GM21528 (cell line): ENCODE results near the gene KIF3C.
"Not testable (repeated sequence)": the region's sequence is repeated elsewhere in the genome, so short reads cannot be mapped to it uniquely, and the experiment has no call there.

Experiments
- ATAC-seq: cut with Tn5 transposase; IDR thresholded peaks from one replicate; pipeline ENCODE4 v1.9.1; 2021; ENCODE audit warnings: mild to moderate bottlenecking, moderate library complexity; ENCODE audit not compliant: unreplicated experiment, low FRiP score

The KIF3C gene

DNA sequence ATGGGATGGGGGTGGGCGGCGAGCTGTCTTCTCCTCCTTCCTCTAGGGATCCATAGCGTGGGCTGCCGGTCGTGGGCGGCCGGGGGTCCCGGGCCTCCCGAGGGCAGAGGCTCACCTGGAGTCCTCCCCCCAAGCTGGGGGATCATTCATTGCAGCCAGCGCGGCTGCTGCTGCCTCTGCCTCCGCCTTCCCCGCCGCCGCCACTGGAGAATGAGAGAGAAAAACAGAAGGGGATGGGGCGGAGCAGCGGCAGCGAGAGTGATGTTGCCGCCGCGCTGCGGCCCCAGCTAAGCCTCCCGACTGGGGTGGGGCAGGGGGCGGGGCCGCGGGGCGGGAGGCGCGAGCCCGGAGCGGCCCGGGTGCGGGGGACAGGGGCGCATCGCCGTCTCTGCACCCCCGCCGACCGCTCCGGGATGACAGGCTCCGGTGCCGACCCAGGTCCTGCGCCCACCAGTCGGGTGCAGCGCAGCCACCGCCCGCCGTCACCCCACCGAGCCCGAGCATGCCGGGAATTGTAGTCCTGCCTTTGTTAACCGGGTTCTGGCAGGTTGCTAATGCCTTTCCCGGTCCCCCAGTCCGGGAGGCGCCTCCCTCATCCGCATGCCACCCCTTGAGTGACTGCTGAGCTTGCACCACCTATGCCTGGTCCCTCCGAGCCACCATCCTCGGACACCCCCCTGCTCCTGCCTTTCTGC lies at the start of gene KIF3C:
KIF3C (minus strand) TSS at position 225 of the 695 bp plus-strand sequence. CDS start 580 bp downstream, outside the sequence.
- ATAC-seq = peak; percentile 79

GRCh38 chr2:26028083-26028482 lies 45.8 kb upstream of the KIF3C start:
- ATAC-seq = not testable (repeated sequence)

GRCh38 chr2:26025509-26025908 lies 43.2 kb upstream of the KIF3C start:
- no peak for ATAC-seq

GRCh38 chr2:26024260-26024659 lies 42.0 kb upstream of the KIF3C start:
- ATAC-seq = no peak

GRCh38 chr2:26020231-26020640 lies 37.9 kb upstream of the KIF3C start:
- ATAC-seq = no peak

- ATAC-seq = no peak
Measured at GRCh38 chr2:26018184-26019055, 36.1 kb upstream of the KIF3C start.

- ATAC-seq = no peak
Measured at GRCh38 chr2:26017464-26018183, 35.3 kb upstream of the KIF3C start.

DNA sequence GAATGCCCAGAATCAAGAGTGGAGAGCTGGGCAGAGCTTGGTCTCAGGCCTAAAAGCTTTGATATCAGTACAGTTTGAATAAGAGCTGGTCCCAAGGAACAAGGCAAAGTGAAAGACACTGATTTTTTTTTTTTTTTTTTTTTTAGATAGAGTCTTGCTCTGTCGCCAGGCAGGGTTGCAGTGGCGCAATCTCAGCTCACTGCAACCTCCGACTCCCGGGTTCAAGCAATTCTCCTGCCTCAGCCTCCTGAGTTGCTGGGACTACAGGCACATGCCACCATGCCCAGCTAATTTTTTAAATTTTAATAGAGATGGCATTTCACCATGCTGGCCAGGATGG lies 34.4 kb upstream of the KIF3C start:
- ATAC-seq = not testable (repeated sequence)

GRCh38 chr2:26016012-26016705 lies 33.9 kb upstream of the KIF3C start:
- ATAC-seq = no peak

DNA sequence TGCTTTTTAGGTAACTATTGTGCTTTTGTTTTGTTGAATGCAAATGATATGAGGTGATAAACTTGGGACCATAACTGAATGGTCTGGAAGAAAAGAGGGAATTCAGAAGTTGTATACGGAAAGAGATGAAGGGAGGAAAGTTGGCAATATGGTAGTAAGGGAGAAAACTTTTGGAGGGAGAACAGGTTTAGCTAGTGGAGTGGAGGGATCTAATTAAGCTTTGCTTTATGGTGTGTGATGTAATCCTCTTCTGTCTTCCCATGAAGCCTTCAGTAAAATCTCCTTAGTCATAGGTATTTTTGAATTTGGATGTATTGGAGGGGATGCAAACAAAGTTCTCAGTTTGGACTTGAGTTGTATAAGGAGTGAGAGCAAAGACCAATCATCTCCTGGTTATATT lies 31.4 kb upstream of the KIF3C start:
- ATAC-seq = no peak

- no peak for ATAC-seq
Measured at GRCh38 chr2:26011990-26012856, 29.9 kb upstream of the KIF3C start.

DNA sequence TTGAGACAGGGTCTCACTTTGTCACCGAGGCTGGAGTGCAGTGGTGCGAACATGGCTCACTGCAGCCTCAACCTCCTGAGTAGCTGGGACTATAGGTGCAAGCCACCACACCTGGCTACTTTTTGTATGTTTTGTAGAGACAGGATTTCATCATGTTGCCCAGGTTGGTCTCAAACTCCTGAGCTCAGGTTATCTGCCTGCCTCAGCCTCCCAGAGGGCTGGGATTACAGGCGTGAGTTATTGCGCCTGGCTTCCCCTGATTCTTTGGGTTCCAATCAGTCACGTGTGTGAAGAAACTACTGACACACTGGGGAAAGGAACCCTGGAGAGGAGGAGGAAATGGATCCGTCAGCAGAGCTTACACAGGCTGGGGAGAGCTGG lies 29.3 kb upstream of the KIF3C start:
- no peak for ATAC-seq

GRCh38 chr2:26010943-26011342 lies 28.6 kb upstream of the KIF3C start:
- ATAC-seq = no peak

DNA sequence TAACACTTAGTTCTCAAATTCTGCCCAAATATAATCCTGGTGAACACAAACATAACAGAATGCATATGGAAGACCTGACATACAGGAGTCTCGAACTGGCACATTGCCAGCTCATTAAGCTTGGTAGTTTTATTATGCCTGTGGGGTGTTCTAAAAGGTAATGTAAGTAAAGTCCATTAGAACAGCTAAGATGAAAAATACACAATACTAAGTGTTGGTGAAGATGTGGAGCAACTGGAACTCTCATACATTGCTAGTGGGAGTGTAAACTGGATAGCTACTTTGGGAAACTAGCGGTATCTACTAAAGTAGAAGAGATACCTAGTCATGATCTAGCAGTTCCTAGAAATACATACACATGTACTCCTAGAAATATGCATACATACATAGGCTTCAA lies 27.3 kb upstream of the KIF3C start:
- no peak for ATAC-seq

- no peak for ATAC-seq
Measured at GRCh38 chr2:26008851-26009566, 26.7 kb upstream of the KIF3C start.

DNA sequence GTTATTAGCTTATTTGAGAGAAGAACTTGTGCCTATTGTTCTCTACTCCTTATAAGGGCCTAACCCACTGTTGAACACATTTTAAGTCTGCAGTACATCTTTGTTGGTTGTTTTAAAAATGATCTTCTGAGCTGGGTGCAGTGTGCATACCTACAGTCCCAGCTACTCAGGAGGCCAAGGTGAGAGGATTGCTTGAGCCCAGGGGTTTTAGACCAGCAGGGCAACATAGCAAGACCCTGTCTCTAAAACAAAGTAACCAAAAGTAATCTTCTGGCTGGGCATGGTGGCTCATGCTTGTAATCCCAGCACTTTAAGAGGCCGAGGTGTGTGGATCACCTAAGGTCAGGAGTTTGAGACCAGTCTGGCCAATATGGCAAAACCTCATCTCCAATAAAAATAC lies 25.8 kb upstream of the KIF3C start:
- no peak for ATAC-seq

- ATAC-seq = no peak
Measured at GRCh38 chr2:26002632-26003310, 20.5 kb upstream of the KIF3C start.

GRCh38 chr2:26001743-26002351 lies 19.6 kb upstream of the KIF3C start:
- ATAC-seq = no peak
